Epithelial cell of prostate (primary cell): ENCODE results near the gene ADM5.
A peak's percentile ranks its signal among the peaks of the same experiment; 100 is the strongest.

Experiments
- DNase-seq: peaks from one replicate; pipeline ENCODE4 v3.0.0-alpha.2; 2011; ENCODE audit warnings: low read depth, low spot score
- H3K27ac ChIP-seq: fragments of 450-650 bp; 2 replicates; pipeline ENCODE4 v1.5.1; 2017; ENCODE audit warnings: mild to moderate bottlenecking

ADM5 gene, protein sequence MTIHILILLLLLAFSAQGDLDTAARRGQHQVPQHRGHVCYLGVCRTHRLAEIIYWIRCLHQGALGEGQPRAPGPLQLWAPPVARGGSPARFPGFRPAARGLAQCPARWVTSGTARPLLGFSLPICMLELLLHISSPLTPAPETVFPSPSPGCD

DNA sequence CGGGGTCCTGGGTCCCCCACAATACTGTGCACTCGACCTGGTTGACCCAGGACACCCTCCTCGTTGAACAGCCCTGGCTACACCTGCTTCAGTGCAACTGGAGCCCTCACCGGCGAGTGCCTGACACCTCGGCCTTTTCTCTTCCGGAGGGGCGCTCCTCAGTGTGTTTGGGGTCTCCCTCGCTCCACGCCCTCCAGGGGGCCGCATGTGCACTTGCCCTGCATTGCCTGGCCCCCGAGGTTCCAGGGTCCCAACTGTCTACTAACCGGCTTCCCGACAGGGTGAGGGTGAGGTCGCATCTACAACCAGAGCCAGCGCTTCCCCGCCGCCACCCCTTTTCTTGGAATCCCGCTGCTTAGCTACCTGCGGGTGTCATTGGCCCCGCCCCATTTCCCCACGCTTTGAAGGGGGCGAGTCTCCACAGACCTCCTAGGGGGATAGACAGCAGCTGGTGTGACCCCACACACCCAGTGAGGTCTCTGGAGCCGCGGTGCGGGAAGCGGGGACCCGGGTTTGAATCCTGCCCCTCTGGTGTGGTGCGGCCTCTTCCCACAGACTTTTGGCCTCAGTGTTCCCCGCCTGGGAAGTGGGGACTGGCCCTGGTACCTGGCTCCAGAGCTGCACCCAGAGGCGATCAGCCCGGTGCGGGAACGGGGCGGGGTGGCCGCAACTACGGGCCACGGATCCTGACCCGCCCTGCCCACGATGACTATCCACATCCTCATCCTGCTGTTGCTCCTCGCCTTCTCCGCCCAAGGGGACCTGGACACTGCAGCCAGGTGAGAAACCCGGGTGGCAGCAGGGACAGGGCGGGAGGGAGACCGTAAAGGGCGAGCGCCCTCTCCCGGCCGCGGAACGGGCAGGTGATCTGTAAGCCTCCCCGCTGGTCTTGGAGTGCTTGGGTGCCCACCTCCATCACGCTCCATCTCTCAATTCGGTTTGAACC, at the start of gene ADM5:
ADM5 (plus strand) TSS at position 462 of the 946 bp plus-strand sequence; CDS start at position 706, 244 bp downstream.
- H3K27ac ChIP-seq: no peak within 1 kb of the TSS

DNA sequence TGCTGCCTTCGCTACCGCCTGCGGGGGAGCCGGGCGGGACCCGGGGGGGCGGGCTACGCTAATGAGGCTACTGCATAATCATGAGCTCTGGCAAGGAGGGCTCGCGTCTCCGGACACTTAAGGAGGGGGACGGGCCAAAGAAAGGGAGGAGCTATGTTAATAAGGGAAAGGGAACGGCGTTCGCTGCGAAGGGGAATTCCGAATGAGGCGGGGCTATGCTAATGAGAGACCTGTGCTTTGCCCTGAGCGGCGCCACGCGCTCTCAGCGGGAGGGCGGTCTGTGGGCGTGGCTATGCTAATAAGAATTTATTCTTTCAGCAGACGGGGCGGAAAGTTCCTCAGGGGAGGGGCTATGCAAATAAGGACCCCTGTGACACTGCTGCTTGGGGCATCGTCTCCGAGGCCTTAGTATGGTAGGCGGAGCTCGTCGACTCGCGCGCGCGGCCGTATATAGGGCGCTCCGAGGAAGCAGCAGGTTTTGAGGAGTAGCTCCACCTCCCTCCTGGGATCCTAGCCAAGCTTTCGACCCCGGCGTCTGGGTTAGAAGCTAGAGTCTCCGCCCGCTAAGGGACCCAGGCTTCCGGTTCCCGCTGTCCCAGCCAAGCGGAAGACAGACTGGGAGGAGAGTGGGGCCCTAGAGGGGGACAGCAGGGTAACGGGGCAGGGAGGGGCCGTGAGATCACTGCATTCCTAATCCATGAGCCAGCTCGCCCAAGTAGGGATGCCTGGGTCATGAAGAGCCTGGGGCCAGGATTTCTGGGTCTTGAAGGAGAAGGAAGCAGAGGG, 49.1 kb upstream of the ADM5 start, which contains the start of gene RRAS:
RRAS (minus strand) TSS at position 31 of the 786 bp plus-strand sequence. CDS start 45 bp downstream, outside the sequence.
- peak within 1 kb of the TSS; percentile 100 for H3K27ac ChIP-seq
- peak; percentile 98 for DNase-seq

More for the DNA sequence above, at the start of gene ADM5:
- no peak for DNase-seq

DNA sequence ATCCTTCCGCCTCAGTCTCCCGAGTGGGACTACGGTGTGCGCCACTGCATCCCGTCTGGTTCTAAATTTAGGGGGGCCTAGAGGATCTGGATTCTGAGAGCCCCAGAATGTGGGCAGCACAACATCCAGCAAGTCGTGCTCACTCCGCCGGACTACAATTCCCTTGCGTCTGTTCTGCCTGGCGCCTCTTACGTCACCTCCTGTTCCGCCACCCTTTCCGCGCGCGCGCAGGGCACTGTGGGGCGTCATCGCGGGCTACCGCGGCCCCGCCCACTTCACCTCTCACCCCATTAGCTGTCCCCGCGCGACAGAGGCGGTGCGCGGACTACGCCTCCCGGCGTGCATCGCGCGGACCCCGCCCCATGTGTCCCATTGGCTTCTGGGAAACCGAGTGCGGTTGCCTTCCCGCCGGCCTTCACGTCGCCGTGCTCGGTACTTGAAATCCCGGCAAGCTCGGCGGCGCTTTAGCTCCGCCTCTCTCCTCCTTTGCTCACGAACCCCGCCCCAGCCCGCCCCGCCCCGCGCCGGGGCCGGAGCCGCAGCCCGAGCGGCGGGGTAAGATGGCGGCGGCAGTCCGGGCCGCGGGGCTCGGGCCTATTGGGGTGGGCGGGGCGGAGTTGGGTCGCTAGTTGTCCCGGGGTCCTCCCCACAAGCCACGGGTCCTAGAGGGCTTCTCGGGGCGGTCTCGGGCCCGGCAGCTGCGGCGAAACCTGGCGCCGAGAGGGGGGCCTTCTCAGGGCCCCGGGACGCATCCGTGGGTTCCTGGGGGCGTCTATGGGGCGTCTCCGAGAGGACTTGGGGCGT, 47.5 kb upstream of the ADM5 start, which contains the start of gene SCAF1:
SCAF1 (plus strand) TSS at position 522 of the 804 bp plus-strand sequence. CDS start 2,818 bp downstream, outside the sequence.
- DNase-seq: peak; percentile 97

DNA sequence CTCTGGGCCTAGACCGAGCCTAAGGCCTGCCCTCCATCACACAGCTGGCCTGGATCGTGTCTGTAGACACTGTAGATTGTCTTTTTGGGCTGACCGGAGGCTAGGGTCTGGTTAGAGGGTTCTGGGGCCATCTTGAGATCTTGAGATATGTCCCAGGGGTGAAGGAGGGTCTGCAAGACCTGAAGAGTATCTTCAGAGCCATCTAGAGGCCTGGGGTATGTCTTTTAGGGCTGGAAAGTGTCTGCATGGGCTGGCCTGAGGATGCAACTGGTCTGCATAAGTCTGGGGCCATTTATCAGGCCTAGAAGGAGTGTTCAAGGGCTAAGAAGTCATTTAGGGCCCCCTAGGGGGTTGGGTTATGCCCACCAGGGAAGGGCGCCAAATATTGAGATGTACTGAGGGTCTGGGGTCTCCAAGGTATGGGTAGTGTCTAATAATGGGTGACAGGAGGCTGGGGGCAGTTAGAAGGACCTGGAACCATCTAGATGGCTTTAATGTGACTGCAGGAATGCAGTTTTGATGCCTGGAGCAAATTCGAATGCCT, 46.8 kb upstream of the ADM5 start:
- DNase-seq: no peak
- peak overlapping the region; percentile 100 for H3K27ac ChIP-seq

More for the DNA sequence above, 47.5 kb upstream of the ADM5 start, which contains the start of gene SCAF1:
- H3K27ac ChIP-seq: peak within 1 kb of the TSS; percentile 100

DNA sequence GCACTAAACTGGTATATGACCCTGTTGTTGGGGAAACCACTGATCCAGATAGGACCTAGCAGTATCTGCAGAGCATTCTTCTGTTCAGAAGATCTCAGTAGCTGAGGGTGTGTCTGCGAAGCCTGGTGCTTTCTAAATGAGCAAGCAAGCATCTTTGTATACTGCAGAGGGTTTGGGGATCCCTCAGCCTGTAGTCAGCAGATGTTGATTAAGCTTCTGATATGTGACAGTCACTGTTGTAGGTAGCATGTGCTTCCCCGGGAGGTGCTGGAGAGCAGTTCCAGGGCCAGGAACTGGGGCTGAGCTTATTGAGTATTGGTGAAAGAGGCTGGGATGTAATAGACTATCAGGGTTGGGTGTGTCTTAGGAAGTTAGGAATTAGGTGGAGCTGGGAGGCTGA, 45.9 kb upstream of the ADM5 start:
- no peak for DNase-seq
- peak overlapping the region; percentile 100 for H3K27ac ChIP-seq

DNA sequence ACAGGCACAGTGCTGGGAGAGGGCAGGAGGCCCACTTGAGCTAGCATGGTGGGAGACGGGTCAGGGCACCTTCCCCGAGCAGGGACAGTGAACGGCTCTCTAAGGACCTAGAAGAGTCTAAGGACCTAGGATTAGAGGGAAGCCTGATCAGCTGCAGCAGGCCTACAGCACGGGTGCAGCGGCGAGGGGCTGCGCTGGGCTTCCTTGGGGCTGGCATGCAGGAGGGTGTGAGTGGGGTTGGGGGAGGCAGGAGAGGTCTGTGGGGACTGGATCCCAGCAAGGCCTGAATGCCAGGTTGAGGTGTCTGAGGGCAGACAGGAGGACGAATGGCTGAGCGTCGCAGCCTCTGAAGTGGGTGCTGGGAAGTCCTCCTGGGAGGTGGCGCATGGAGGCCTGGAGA, 43.8 kb upstream of the ADM5 start:
- no peak overlapping the region for H3K27ac ChIP-seq
- DNase-seq: no peak

DNA sequence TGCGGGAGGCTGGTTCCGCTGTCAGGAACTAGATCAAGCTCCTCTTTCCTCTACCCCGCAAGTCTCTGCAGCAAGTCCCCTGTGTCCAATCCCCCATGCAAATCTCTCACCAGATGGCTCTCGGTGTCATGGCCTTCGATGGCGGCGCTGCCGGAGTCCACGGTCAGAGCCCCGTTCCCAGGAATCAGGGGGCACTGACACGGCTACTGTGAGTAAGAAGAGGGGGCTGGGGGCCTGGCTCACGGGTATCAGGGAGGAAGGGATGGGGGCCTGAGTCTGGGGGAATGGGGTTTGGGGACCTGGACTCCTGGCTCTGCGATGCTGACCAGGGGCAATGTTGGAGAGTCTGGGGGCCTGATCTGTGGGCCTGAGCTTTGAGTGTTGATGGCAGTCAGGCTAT, 43.4 kb upstream of the ADM5 start:
- H3K27ac ChIP-seq: no peak overlapping the region
- DNase-seq: no peak

DNA sequence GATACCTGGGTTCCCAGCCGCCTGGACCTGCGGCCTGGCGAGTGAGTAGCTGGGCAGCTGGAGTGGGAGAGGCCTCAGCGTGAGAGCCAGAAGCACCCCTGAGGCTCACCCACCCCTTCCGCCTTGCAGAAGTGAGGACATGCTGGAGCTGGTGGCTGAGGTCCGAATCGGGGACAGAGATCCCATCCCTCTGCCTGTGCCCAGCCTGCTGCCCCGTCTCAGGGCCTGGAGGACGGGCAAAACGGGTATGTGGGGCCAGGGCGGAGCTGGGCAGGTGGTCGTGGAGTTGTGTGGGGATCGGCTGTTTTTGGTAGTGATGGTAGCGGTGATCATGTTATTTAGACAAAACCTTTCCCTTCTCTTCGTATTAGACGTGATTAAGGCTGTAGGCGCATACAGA, 42.8 kb upstream of the ADM5 start:
- no peak overlapping the region for H3K27ac ChIP-seq
- no peak for DNase-seq

DNA sequence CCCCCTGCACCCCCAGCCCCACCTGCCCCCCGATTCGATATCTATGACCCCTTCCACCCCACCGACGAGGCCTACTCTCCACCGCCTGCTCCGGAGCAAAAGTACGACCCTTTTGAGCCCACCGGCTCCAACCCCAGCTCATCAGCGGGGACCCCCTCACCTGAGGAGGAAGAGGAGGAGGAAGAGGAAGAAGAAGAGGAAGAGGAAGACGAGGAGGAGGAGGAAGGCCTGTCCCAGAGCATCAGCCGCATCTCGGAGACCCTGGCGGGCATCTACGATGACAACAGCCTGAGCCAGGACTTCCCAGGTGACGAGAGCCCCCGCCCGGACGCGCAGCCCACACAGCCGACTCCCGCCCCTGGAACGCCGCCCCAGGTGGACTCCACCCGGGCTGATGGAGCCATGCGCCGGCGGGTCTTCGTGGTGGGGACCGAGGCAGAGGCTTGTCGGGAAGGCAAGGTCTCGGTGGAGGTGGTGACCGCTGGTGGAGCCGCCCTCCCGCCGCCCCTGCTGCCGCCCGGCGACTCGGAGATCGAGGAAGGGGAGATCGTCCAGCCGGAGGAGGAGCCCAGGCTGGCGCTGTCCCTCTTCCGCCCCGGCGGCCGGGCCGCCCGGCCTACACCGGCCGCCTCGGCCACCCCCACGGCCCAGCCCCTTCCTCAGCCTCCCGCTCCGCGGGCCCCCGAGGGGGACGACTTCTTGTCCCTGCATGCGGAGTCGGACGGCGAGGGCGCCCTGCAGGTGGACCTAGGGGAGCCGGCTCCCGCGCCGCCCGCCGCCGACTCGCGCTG, 38.2 kb upstream of the ADM5 start:
- no peak for DNase-seq
- H3K27ac ChIP-seq: no peak overlapping the region

DNA sequence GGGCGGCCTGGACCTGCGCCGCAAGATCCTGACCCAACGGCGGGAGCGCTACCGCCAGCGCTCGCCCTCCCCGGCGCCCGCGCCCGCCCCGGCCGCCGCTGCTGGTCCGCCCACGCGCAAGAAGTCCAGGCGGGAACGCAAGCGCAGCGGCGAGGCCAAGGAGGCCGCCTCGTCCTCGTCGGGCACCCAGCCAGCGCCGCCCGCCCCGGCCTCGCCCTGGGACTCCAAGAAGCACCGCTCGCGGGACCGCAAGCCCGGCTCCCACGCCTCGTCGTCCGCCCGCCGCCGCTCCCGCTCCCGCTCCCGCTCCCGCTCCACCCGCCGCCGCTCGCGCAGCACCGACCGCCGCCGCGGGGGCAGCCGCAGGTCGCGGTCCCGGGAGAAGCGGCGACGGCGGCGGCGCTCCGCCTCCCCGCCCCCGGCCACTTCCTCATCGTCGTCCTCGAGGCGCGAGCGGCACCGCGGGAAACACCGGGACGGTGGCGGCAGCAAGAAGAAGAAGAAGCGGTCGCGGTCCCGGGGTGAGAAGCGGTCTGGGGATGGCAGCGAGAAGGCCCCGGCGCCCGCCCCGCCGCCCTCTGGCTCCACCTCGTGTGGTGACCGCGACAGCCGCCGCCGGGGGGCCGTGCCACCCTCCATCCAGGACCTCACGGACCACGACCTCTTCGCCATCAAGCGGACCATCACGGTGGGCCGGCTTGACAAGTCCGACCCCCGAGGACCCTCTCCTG, 37.4 kb upstream of the ADM5 start:
- no peak overlapping the region for H3K27ac ChIP-seq
- DNase-seq: no peak

DNA sequence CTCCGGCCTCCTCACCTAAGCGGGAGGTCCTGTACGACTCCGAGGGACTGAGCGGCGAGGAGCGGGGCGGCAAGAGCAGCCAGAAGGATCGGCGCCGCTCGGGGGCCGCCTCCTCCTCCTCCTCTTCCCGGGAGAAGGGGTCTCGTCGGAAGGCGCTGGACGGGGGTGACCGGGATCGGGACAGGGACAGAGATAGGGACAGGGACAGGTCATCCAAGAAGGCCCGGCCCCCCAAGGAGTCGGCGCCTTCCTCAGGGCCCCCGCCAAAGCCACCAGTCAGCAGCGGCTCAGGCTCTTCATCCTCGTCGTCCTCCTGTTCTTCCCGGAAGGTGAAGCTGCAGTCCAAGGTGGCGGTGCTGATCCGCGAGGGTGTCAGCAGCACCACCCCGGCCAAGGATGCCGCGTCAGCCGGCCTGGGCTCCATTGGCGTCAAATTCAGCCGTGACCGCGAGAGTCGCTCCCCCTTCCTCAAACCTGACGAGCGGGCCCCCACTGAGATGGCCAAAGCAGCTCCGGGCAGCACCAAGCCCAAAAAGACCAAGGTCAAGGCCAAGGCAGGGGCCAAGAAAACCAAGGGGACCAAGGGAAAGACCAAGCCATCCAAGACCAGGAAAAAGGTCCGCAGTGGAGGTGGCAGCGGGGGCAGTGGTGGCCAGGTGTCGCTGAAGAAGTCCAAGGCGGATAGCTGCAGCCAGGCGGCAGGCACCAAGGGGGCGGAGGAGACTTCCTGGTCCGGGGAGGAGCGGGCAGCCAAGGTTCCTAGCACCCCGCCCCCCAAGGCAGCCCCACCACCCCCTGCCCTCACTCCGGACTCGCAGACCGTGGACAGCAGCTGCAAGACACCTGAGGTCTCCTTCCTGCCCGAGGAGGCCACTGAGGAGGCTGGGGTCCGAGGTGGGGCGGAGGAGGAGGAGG, 36.6 kb upstream of the ADM5 start:
- H3K27ac ChIP-seq: no peak overlapping the region
- DNase-seq: no peak

DNA sequence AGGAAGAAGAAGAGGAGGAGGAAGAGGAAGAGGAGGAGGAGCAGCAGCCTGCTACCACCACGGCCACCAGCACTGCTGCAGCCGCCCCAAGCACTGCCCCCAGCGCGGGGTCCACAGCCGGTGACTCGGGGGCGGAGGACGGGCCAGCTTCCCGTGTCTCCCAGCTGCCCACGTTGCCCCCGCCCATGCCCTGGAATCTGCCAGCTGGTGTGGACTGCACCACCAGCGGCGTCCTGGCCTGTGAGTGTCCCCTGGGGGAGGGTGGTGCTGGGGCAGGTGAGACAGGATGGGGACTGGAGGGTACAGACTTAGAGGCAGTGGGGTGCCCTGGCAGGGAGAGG, 36.0 kb upstream of the ADM5 start:
- no peak overlapping the region for H3K27ac ChIP-seq
- DNase-seq: no peak

DNA sequence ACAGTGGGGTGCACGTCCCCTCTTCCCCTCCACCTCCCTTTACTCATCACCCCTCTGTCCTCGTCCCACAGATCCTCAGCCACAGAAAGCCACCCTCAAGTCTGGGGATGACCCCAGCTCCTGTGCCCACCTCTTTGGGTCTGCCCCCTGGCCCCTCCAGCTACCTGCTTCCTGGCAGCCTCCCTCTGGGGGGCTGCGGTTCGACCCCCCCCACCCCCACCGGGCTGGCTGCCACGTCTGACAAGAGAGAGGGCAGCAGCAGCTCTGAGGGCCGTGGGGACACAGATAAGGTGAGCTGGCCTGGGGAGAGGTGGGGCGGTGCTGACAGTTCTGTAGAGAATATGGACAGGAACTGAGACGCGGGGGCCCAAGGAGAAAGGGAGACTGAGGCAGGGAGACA, 34.8 kb upstream of the ADM5 start:
- H3K27ac ChIP-seq: no peak overlapping the region
- DNase-seq: no peak

DNA sequence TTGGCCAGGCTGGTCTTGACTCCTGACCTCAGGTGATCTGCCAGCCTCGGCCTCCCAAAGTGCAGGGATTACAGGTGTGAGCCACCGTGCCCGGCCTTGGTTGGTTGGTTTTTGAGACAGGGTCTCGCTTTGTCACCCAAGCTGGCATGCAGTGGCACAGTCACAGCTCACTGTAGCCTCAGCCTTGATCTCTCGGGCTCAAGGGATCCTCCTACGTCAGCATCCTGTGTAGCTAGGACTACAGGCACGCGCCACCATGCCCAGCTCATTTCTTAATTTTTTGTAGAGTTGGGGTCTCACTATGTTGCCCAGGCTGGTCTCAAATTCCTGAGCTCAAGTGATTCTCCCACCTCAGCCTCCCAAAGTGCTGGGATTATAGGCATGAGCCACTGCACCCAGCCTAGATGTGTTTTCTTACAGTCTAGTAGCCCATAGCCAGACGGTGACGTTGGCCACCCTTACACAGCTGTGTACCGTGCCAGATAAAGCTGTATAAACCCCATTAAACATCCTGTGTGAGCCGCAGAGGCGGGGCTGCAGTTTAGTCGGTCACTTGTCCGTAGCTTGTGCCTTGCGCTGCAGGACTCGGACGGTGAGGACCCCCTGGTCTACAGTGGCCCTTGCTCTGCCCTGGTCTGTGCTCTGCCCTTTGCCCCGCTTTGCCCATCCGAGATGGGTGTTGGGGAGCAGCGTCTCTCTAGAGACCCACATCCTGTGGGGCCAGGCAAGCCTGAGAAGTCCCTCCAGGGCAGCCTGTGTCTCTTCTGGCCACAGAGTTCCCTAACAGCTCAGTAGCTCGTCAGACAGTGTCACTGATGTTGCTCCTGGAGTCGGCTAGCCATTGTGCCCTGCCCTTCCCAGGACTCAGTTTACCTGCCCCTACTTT, 33.6 kb upstream of the ADM5 start:
- no peak for DNase-seq
- no peak overlapping the region for H3K27ac ChIP-seq

DNA sequence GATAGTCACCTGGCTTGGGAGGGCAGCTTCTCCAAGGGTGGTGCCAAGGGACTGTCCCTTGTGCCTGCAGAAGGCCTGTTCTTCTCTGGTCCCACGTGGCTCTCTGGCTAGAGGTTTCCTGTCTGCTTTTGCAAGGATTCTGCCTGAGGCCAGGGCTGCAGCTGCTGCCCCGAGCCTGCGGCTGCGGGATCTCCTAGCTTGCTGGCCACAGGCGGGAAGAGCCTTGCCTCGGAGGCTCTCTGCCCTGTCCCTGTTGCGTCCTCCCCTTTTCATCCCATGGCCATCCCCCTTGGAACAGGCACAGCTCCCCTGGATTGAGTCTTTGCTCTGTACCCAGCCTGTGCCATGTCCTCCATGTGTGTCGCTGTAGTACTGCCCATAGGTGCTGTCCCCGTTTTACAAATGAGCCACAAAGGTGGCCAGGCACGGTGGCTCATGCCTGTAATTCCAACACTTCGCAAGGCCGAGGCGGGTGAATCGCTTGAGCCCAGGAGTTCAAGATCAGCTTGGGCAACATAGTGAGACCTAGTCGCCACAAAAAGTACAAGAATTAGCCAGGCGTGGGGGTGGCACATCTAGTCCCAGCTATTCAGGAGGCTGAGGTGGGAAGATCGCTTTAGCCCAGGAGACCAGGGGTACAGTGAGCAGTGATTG, 32.8 kb upstream of the ADM5 start:
- no peak for DNase-seq
- H3K27ac ChIP-seq: no peak overlapping the region
